ENCODE data around the gene HIP1.
"Not testable (repeated sequence)": the region's sequence is repeated elsewhere in the genome, so short reads cannot be mapped to it uniquely, and the experiment has no call there.

HIP1 gene

GRCh38 chr7:75567948-75568595 is 170.7 kb downstream of the HIP1 start:
- DNase-seq: no peak

GRCh38 chr7:75565132-75565837 is 173.5 kb downstream of the HIP1 start:
- peak; percentile 94 for DNase-seq

GRCh38 chr7:75563171-75563570 is 175.6 kb downstream of the HIP1 start:
- DNase-seq: no peak

- no peak for DNase-seq
Observed at GRCh38 chr7:75559976-75560365, 178.8 kb downstream of the HIP1 start.

- DNase-seq: peak; percentile 70
Observed at GRCh38 chr7:75559355-75559975, 179.3 kb downstream of the HIP1 start.

- not testable (repeated sequence) for DNase-seq
Observed at GRCh38 chr7:75556835-75557234, 181.9 kb downstream of the HIP1 start.

GRCh38 chr7:75555736-75556135 is 183.0 kb downstream of the HIP1 start:
- no peak for DNase-seq

- no peak for DNase-seq
Observed at GRCh38 chr7:75546237-75547015, 192.3 kb downstream of the HIP1 start.

GRCh38 chr7:75537731-75538130 is 201.0 kb downstream of the HIP1 start:
- DNase-seq: no peak

GRCh38 chr7:75536940-75537538 is 201.7 kb downstream of the HIP1 start:
- DNase-seq: no peak

- DNase-seq: no peak
Observed at GRCh38 chr7:75536491-75536890, 202.2 kb downstream of the HIP1 start.

GRCh38 chr7:75534727-75535307 is 203.9 kb downstream of the HIP1 start:
- peak; percentile 3 for DNase-seq

- no peak for DNase-seq
Observed at GRCh38 chr7:75533926-75534325, 204.8 kb downstream of the HIP1 start.

GRCh38 chr7:75532639-75533038 is 206.1 kb downstream of the HIP1 start:
- DNase-seq: no peak

GRCh38 chr7:75531359-75531821 is 207.4 kb downstream of the HIP1 start:
- no peak for DNase-seq

GRCh38 chr7:75527224-75527722 is 211.5 kb downstream of the HIP1 start:
- DNase-seq: not testable (repeated sequence)

GRCh38 chr7:75521727-75522126 is 217.0 kb downstream of the HIP1 start:
- DNase-seq: not testable (repeated sequence)

- not testable (repeated sequence) for DNase-seq
Observed at GRCh38 chr7:75518842-75519241, 219.9 kb downstream of the HIP1 start.

GRCh38 chr7:75509033-75509432 is 229.7 kb downstream of the HIP1 start:
- DNase-seq: not testable (repeated sequence)

GRCh38 chr7:75492020-75492419 is 246.7 kb downstream of the HIP1 start, which contains the start of gene SPDYE5:
Gene SPDYE5, plus strand, starts transcription at chr7:75492320. Its CDS starts 1,728 bp downstream, at chr7:75494048.
- not testable (repeated sequence) for DNase-seq

GRCh38 chr7:75485979-75486643 is 252.6 kb downstream of the HIP1 start, which contains the start of gene POM121C:
Gene POM121C, minus strand, starts transcription at chr7:75486299. Its CDS starts 44,803 bp downstream, at chr7:75441496.
- DNase-seq: peak; percentile 84
